Astrocyte of the spinal cord (primary cell): ENCODE data around the gene ST3GAL5.
A peak's percentile ranks its signal among the peaks of the same experiment; 100 is the strongest.

Source experiments
- DNase-seq: peaks from one replicate; pipeline ENCODE4 v3.0.0; 2011; ENCODE audit warnings: low read depth, low spot score
- H3K4me3 ChIP-seq: 2 replicates; pipeline ENCODE4 v1.5.1; 2011; ENCODE audit warnings: low read depth, mild to moderate bottlenecking, low read length, moderate library complexity
- CTCF ChIP-seq: IDR thresholded peaks from 2 replicates; pipeline ENCODE4 v1.5.1; 2012; ENCODE audit warnings: low read depth, mild to moderate bottlenecking, low read length, inconsistent platforms
- in situ Hi-C: cut with HindIII; loops from 2 replicates; pipeline ENCODE4 v1.10.0; 2017; ENCODE audit warnings: low sequenced_read_pairs

ST3GAL5 gene

DNA sequence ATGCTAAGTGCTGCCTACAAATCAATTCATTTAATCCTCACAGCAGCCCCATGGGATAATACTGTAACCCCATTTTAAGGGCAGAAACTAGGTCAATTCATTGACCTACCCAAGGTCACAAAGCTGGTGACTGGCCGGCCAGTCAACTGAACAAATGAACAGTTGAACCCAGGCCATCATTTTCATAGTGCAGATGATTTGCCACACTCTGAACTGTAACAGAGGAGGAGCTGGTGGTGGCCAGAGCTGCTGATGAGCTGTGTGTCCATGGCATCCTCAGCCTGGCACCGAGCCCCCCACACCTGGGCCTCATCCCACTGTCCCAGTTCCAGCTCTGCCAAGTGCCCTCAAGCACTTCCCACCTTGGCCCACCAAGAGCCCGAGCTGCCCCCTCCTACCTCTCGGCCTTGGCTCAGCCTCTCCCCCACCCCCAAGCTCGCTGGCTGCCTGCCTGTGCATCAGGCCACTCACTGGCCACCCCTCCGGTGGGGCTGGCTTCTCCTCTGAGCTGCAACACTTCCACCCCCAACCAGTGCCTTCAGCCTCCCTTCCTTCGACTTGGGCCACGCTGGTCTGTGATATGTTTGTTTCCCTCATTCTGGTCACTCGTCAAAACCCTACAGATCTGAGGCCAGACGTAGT lies 76.6 kb downstream of the ST3GAL5 start:
- DNase-seq: no peak
- no peak overlapping the region for H3K4me3 ChIP-seq
- in situ Hi-C loops: no loop called here
- no peak for TF ChIP-seq CTCF

GRCh38 chr2:85811180-85812093 lies 77.4 kb downstream of the ST3GAL5 start:
- DNase-seq: peak; percentile 49
- no peak for TF ChIP-seq CTCF
- in situ Hi-C loops: no loop called here
- H3K4me3 ChIP-seq: no peak overlapping the region

DNA sequence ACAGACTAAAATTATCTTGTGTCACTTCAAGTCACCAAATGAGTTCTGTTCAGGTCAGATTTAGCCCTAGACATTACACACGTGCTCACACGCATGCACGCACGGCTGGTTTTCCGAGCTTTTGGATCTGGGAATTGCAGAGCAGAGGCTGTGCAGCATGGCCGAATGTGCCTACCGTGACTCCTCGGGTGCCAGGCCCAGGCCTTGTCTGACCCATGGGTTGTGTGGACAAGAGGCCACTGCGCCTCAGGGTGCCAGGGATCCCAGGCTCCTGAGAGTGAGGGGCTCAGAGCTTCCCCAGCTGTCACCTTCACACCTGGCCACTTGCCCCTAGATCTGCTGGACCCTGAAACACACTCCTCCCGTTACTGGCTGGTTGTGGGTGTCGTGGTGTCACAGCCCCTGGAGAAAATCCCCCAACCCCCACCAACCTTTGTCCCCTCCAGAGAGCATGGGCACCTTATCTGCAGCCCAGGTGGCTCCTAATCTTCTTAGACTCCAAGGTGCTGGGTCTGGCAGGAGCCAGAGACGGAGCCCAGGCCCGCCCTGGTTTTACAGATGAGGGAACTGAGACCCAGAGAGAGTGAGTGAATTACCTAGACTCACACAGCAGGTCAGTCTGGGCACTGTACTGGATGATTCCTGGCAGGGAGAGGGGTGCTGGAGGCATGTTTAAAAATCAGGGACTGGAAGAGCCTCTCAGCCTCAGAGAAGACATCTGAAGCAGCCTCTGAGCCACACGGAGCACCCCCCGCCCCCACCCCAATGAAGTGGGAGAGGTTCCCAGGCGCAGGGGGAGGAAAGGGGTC lies 78.2 kb downstream of the ST3GAL5 start:
- no peak overlapping the region for H3K4me3 ChIP-seq
- TF ChIP-seq CTCF: no peak
- no peak for DNase-seq
- in situ Hi-C loops: no loop called here

- no peak for DNase-seq
- in situ Hi-C loops: no loop called here
- H3K4me3 ChIP-seq: no peak overlapping the region
- TF ChIP-seq CTCF: no peak
These were observed 81.0 kb downstream of the ST3GAL5 start for GRCh38 chr2:85807756-85808155.

GRCh38 chr2:85806358-85807118 lies 82.3 kb downstream of the ST3GAL5 start:
- H3K4me3 ChIP-seq: no peak overlapping the region
- in situ Hi-C loops: no loop called here
- no peak for DNase-seq
- TF ChIP-seq CTCF: no peak

DNA sequence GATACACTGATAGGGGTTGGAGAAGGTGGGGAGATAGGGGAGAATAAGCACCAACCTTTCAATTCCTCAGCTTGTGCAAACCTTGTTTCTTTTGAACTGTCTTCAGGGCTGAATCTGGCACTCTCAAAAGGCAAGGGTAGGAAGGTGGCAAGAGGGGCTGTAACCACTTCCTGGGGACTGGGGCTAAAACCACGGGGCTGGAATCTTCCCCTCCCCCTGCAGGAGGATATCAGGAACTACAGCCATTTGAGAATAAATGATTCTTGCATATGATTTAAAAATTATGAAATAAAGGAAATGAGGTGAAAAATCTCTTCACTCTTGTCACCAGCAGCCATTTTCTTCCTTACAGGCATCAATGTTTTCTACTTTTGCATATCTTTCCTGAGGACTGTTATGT lies 84.2 kb downstream of the ST3GAL5 start:
- DNase-seq: no peak
- peak; percentile 62 for TF ChIP-seq CTCF
- in situ Hi-C loops: no loop called here
- H3K4me3 ChIP-seq: no peak overlapping the region
